ENCODE measurements around the gene CCDC183.

- TF ChIP-seq CTCF (IDR thresholded peaks at IDR 0.05; ENCODE audit: poor library complexity, severe bottlenecking) (no peak), POLR2AphosphoS5 (IDR thresholded peaks at IDR 0.05) (no peak), MXI1 (conservative IDR thresholded peaks at IDR 0.05; ENCODE audit: poor library complexity, severe bottlenecking) (no peak), REST (IDR thresholded peaks at IDR 0.05; ENCODE audit: borderline replicate concordance) (no peak), EP300 (conservative IDR thresholded peaks at IDR 0.05; ENCODE audit: poor library complexity, severe bottlenecking) (no peak), TAF1 (IDR thresholded peaks at IDR 0.05; ENCODE audit: low read depth) (no peak), SMC3 (conservative IDR thresholded peaks at IDR 0.05; ENCODE audit: poor library complexity) (no peak), RAD21 (conservative IDR thresholded peaks at IDR 0.05) (no peak)
Observed at GRCh38 chr9:136839229-136840139, 43.3 kb downstream of the CCDC183 start.

Measured in neural cell (in vitro differentiated cells).